GM19324 (cell line): ENCODE measurements around the gene SMARCD3.

Source experiments
- ATAC-seq: cut with Tn5 transposase; IDR thresholded peaks from one replicate; pipeline ENCODE4 v1.9.1; 2021; ENCODE audit warnings: mild to moderate bottlenecking, moderate library complexity; ENCODE audit not compliant: unreplicated experiment, low FRiP score

The SMARCD3 gene

GRCh38 chr7:151248346-151249033, at the start of gene SMARCD3:
SMARCD3 (minus strand) TSS chr7:151248694; CDS start chr7:151248562, 132 bp downstream.
- ATAC-seq = no peak

- no peak for ATAC-seq
Observed at GRCh38 chr7:151296202-151296992, 47.9 kb upstream of the SMARCD3 start.

DNA sequence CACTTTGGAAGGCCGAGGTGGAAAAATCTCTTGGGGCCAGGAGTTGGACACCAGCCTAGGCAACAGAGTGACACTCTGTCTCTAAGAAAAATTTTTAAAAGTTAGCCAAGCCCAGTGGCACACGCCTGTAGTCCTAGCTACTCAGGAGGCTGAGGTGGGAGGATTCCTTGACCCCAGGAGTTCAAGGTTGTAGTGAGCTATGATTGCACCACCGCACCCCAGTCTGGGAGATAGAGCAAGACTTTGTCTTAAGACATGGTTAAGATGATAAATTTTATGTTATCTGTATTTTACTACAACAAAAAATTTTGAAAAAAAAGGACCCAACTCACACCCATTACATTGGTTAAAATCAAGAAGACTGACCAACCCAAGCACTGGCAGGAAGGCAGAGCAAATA, 44.4 kb upstream of the SMARCD3 start:
- ATAC-seq = no peak

DNA sequence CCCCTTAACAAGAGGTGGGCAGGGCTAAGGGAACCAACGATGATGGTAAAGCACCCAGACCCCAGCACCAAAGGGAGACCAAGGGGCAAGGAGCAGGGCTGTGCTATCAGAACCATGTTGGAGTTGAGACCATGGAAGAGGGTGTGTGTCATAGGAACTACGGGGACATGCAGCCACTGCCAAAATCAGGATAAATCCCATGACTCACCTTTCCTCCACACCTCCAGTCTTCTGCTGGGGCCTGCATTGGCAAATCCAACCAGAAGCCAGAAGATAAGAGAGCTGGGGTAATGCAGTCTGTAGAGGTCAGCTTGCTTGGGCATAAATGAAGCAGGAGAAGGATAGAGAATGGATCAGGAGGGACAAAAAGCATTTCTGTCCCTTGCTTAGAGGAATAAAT, 42.7 kb upstream of the SMARCD3 start:
- ATAC-seq = no peak

GRCh38 chr7:151290355-151290760, 41.9 kb upstream of the SMARCD3 start:
- no peak for ATAC-seq

GRCh38 chr7:151289891-151290290, 41.4 kb upstream of the SMARCD3 start:
- ATAC-seq = no peak

DNA sequence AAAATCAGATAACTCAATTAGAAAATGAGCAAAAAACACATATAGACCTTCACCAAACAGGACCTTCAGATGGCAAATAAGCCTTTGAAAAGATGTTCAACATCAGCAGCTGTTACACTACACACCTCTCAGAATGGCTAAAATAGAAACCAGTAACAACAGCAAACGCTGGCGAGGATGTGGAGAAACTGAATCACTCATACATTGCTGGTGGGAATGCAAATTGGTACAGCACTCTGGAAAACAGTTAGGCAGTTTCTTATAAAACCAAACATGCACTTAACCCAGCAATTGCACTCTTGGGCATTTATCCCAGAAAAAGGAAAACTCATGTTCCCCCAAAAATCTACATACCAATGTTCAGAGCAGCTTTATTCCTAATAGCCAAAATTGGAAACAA, 37.7 kb upstream of the SMARCD3 start:
- ATAC-seq = no peak

DNA sequence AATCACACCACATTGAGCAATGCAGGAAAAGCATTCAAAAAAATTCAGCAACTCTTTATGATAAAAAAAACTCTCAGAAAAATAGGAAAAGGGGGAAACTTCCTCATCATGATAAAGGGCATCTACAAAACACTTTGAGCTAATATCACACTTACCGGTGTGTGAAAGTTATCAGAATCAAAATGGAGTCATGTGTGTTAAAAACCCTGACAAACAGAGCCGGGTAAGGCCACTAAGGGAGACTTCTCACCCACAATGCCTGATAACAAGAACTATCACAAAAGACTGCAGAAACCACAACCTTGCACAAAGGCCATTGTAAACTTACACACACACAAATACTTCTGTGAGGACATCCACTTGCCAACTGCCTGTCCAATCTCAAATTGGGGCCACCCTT, 34.8 kb upstream of the SMARCD3 start:
- no peak for ATAC-seq

DNA sequence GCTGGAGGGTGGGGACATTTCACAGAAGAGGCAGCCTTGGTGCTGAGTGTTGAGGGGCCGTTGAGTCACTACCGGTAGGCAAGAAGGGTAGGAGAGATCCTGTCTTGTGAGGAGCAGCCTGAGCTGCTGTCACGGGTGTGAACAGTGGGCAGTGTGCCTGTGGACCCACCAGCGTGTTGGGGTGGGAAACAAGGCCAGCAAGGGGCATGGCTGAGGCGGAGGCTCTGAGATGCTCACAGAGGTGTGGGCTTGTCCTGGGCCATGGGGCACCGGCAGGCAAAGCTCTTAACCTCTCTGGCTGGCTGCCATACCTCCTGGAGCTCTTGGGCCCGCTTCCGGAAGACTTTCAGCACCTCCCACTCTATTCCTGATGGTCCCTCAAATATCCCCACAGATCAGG, 33.6 kb upstream of the SMARCD3 start:
- ATAC-seq = no peak

- no peak for ATAC-seq
Observed at GRCh38 chr7:151281686-151282085, 33.2 kb upstream of the SMARCD3 start.

DNA sequence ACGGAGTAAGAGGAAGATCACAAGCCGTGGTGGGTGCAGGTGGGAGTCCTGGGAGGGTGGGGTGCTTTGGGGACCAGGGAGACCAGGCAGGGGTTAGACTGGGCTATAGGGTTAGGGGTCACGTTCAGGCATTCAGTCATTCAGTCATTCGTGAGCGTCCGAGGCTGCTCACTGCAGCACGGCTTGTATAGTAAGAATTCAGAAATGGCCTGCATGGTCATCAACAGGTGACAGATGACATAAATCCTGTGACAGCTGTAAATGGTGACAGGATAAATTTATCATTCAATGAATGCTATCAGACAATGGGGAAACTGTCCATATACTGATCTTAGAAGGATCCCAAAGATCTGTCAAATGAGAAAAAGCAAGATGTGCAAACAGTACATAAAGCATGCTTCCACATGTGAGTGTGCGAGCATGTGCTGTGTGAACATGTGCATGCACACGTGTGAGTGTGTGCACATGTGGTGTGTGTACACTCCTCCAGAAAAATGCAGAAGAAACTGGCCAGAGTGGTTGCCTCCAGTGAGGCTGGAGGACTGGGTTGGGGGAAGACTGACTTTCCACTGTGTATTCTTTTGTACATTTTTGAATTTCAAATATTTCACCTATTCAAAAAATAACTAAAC, 32.0 kb upstream of the SMARCD3 start:
- ATAC-seq = no peak

- no peak for ATAC-seq
Observed at GRCh38 chr7:151279868-151280267, 31.4 kb upstream of the SMARCD3 start.

DNA sequence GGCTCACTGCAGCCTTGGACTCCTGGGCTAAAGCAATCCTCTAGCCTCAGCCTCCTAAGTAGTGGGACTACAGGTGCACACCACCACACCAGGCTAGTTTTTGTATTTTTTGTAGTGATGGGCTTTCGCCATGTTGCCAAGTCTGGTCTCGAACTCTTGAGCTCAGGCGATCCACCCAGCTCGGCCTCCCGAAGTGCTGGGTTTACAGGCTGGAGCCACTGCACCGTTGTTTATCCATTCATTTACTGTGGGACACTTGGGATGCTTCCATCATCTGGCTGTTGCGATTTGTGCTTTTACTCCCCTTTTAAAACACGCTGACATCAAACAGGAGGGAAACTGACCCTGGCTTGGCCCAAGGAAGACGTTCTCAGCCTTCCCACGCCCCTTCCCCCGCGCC, 30.5 kb upstream of the SMARCD3 start:
- no peak for ATAC-seq

DNA sequence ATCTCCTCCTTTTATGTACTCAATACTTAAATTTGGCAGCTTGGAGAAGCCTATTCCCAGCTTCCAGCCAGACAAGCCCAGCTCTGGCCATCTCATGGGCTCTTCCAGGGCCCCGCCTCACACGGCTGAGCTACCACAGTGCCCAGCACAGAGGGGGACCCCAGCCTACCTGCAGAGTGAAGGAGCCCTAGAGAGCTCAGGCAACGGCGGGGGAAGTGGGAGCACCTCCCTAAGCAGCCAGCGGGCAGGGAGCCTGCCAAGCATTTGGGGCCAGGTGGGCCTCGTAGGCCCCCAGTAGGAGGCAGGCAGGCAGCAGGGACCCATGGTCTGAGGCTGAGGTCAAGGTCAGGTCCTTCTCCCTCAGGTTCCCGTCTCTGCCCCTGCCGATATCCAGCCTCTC, 29.1 kb upstream of the SMARCD3 start:
- ATAC-seq = no peak

DNA sequence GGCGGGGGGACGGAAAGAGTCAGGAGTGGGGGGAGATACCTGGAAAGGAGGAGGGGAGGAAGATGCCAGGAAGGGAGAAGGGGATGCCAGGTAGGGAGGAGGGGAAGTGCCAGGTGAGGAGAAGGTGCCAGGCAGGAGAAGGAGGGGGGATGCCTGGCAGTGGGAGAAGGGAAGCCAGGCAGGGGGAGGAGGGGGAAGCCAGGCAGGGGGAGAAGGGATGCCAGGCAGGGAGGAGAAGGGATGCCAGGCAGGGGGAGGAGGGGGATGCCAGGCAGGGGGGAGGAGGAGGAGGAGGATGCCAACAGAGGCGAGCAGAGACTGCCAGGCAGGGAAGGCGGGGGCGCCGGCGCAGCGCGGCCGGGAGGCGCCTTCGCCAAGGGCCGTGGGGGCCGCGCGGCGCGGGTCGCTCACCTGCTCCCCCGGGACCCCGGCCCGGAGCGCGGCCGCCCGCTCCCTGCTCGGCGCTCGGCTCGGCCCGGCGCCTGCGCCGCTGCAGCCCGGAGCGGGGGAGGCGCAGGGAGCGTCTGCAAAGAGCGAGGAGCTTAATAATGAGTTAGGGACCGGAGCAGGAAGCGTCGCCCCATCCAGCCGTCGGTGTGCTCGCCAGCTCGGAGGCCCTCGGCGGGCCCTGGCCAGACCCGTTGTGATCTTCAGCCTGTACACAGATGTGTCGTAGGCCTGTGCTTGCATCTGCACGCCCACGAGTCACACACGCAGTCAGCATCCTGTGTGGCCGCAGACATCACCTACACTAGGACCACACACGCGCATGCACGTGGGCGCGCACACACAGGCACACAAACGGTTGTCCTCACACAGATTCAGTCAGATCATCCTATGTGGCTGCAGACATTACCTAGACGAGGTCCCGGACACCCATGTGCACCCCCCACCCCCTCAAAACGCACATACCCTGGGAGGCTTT, 28.4 kb upstream of the SMARCD3 start:
- no peak for ATAC-seq

- ATAC-seq = no peak
Observed at GRCh38 chr7:151275813-151276577, 27.5 kb upstream of the SMARCD3 start.

DNA sequence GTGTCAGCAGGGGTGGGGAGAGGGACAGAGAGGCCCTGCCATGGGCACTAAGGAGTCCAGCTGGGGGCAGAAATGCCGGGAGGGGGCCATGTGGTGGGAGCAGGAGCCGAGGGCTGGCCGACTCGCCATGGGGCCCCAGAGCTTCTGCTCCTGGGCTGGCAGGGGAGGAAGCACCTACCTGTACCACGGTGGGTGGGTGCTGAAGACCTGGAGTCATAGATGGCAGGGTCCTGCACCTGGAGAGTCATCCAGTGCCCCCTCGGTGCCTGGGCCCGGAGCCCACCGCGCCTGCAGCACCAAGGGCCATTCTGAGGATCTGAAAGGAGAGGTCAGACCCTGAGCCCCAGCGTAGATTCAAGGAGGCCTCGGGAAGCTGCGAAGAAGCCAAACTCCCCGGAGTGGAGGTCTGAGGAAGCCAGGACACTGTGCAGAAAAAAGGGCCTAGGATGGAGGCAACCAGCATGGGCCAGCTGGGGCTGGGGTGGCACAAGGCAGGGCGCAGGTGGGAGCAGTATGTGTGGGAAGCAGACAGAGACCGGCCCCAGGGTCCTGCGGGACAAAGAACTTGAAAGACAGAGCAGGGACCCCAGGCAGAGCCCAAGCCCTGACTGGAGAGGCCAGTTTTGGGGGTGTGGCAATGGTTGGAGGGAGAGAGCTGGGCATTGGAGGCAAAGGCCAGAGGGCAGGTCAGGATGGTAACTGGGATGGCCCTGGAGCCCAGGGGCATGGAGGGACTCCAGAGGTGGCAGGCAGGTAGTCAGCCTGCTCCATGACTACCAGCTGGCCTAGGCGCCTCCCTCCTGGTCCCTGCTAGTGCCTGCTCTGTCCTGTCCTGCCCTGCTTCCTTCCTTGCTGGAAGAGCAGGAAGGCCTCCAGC, 26.7 kb upstream of the SMARCD3 start:
- no peak for ATAC-seq

DNA sequence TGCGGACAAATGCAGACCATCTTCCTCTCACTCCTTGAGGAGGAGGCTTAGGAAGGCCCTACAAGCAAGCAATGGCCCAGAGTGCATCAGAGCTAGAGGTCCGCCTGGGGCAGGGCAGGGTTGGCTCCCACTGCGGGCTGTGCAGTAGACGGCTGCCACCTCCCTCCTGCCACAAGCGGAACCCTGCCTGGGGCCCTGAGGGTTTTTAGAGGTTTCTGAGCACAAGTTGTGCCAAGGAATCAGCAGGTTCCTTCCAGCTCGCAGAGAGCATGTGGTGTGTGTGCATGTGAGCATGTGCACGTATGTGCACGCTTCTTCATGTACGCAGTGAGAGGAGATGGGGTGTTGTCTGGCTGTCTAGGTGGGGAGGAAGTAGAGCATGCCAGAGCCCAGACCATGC, 25.9 kb upstream of the SMARCD3 start:
- ATAC-seq = no peak
